HL-60 (cell line): ENCODE measurements around the gene AKAP8L.

ENCODE experiments used
- CTCF ChIP-seq: IDR thresholded peaks from one replicate; pipeline ENCODE4 v1.5.1; 2011; ENCODE audit warnings: low read length, control low read depth, inconsistent platforms; ENCODE audit not compliant: insufficient read depth
- GABPA ChIP-seq: IDR thresholded peaks from 2 replicates; pipeline ENCODE4 v1.6.1; 2012; ENCODE audit warnings: low read depth
- POLR2AphosphoS5 ChIP-seq: IDR thresholded peaks from 2 replicates; pipeline ENCODE4 v1.6.1; 2012; ENCODE audit warnings: low read depth
- SPI1 ChIP-seq: IDR thresholded peaks from 2 replicates; pipeline ENCODE4 v1.6.1; 2012; ENCODE audit warnings: low read depth, mild to moderate bottlenecking, borderline replicate concordance

GRCh38 chr19:15432018-15432494 is 13.3 kb upstream of the AKAP8L start:
- TF ChIP-seq SPI1 = no peak
- TF ChIP-seq CTCF = no peak
- no peak for TF ChIP-seq GABPA
- TF ChIP-seq POLR2AphosphoS5 = no peak
